HepG2 (cell line): ENCODE results near the gene RRP36. TPM values are rescaled to one million over a fixed set of nuclear protein-coding genes. Genes with fewer than 3 reads are reported as not detected.
A peak's percentile ranks its signal among the peaks of the same experiment; 100 is the strongest.

Experiments used
- FOXJ3 ChIP-seq: sonication (generic); formaldehyde crosslinking; IDR thresholded peaks from 2 replicates; pipeline ENCODE4 v1.4.0; 2020; ENCODE audit warnings: missing genetic modification reagents, mild to moderate bottlenecking, borderline replicate concordance
- GMEB2 ChIP-seq: IDR thresholded peaks from 2 replicates; pipeline ENCODE4 v1.6.1; 2016; ENCODE audit warnings: missing biosample characterization, missing genetic modification reagents, low read depth
- GPN1 ChIP-seq: sonication (generic); formaldehyde crosslinking; IDR thresholded peaks from 2 replicates; pipeline ENCODE4 v1.5.1; 2020; ENCODE audit warnings: missing genetic modification reagents, borderline replicate concordance
- IKZF1 ChIP-seq: fragments of 450-650 bp; IDR thresholded peaks from 2 replicates; pipeline ENCODE4 v1.7.1; 2016
- KAT2B ChIP-seq: fragments of 150-350 bp; IDR thresholded peaks from 2 replicates; pipeline ENCODE4 v1.6.1; 2014; ENCODE audit warnings: low read depth, low read length, borderline replicate concordance
- KLF11 ChIP-seq: IDR thresholded peaks from 2 replicates; pipeline ENCODE4 v1.6.1; 2016; ENCODE audit warnings: missing compliant biosample characterization
- MAFK ChIP-seq, 2 experiments: IDR thresholded peaks in 1 of 2; conservative IDR thresholded peaks in 1 of 2; 2 replicates each; pipeline ENCODE4 v1.6.1; 2011; ENCODE audit warnings: improper control_type of control experiment in 2 of 2, low read length in 2 of 2
- ONECUT2 ChIP-seq: sonication (generic); formaldehyde crosslinking; IDR thresholded peaks from 2 replicates; pipeline ENCODE4 v1.4.0; 2020; ENCODE audit warnings: missing genetic modification reagents
- PAF1 ChIP-seq: IDR thresholded peaks from 2 replicates; pipeline ENCODE4 v1.6.1; 2016; ENCODE audit warnings: missing genetic modification reagents, missing compliant biosample characterization
- PAX8 ChIP-seq: sonication (generic); formaldehyde crosslinking; IDR thresholded peaks from 2 replicates; pipeline ENCODE4 v1.8.0; 2022; ENCODE audit warnings: mild to moderate bottlenecking, missing genetic modification reagents, borderline replicate concordance
- PCBP2 ChIP-seq: fragments of 200-400 bp; formaldehyde crosslinking; optimal IDR thresholded peaks from 2 replicates; pipeline ENCODE3; 2018; ENCODE audit warnings: low read length, low read depth; ENCODE audit not compliant: poor library complexity, severe bottlenecking
- PHF5A ChIP-seq: IDR thresholded peaks from one replicate; pipeline ENCODE4 v1.6.1; 2018; ENCODE audit warnings: low read depth, missing genetic modification reagents; ENCODE audit not compliant: unreplicated experiment
- PLRG1 ChIP-seq: fragments of 450-650 bp; conservative IDR thresholded peaks from 2 replicates; pipeline ENCODE4 v1.6.1; 2016
- POLR2G ChIP-seq: fragments of 200-400 bp; formaldehyde crosslinking; IDR thresholded peaks from 2 replicates; pipeline ENCODE4 v1.6.1; 2018; ENCODE audit warnings: mild to moderate bottlenecking, low read depth, low read length, moderate library complexity
- SP1 ChIP-seq, 2 experiments: fragments of 450-650 bp in 1 of 2; sonication (generic) in 1 of 2; formaldehyde crosslinking in 1 of 2; IDR thresholded peaks; 2 replicates each; pipeline versions ENCODE4 v1.4.0 to v1.6.1; 2016 to 2020; ENCODE audit warnings: missing genetic modification reagents in 1 of 2
- TCF7 ChIP-seq: sonication (generic); IDR thresholded peaks from 2 replicates; pipeline ENCODE4 v1.6.1; 2016; ENCODE audit warnings: antibody characterized with exemption, low read depth
- ZNF18 ChIP-seq: sonication (generic); formaldehyde crosslinking; IDR thresholded peaks from 2 replicates; pipeline ENCODE4 v1.8.0; 2022; ENCODE audit warnings: mild to moderate bottlenecking, missing genetic modification reagents; ENCODE audit not compliant: insufficient replicate concordance
- ZNF572 ChIP-seq: sonication (generic); formaldehyde crosslinking; IDR thresholded peaks from 2 replicates; pipeline ENCODE4 v1.5.1; 2020; ENCODE audit warnings: mild to moderate bottlenecking, missing genetic modification reagents
- ZNF782 ChIP-seq: sonication (generic); formaldehyde crosslinking; IDR thresholded peaks from 2 replicates; pipeline ENCODE4 v1.4.0; 2020; ENCODE audit warnings: missing genetic modification reagents, mild to moderate bottlenecking, borderline replicate concordance
- ZSCAN30 ChIP-seq: sonication (generic); formaldehyde crosslinking; IDR thresholded peaks from 2 replicates; pipeline ENCODE4 v1.5.0; 2020; ENCODE audit warnings: mild to moderate bottlenecking, missing genetic modification reagents
- polyA plus RNA-seq, 8 experiments: library from polyadenylated mRNA; depleted of rRNA in 3 of 8; stranded (reverse) in 7 of 8; unstranded in 1 of 8; fragments of >200 nt; fragmentation: Illumina TruSeq in 4 of 8; extraction: Trizol in 4 of 8; gene quantifications; 2 replicates each; pipeline versions ENCODE4 v1.2.1 to v1.2.3, GENCODE V29; 2011 to 2016; ENCODE audit warnings: low read depth in 4 of 8, missing spikeins in 1 of 8, mixed read lengths in 1 of 8; ENCODE audit not compliant: insufficient read depth in 1 of 8
- total RNA-seq, 5 experiments: library from RNA; depleted of rRNA; stranded (reverse); fragments of >200 nt; fragmentation: Illumina TruSeq; extraction: Trizol; gene quantifications; 2 replicates each; pipeline ENCODE4 v1.2.3, GENCODE V29; 2016; ENCODE audit warnings: low read depth in 1 of 5
- TF ChIP-seq, protein P1 (sequence below): sonication (generic); formaldehyde crosslinking; IDR thresholded peaks from 2 replicates; pipeline ENCODE4 v1.8.0; 2022; ENCODE audit warnings: mild to moderate bottlenecking, missing genetic modification reagents
- TF ChIP-seq, protein P2 (sequence below): sonication (generic); formaldehyde crosslinking; IDR thresholded peaks from 2 replicates; pipeline ENCODE4 v1.8.0; 2022; ENCODE audit warnings: missing genetic modification reagents, mild to moderate bottlenecking, inconsistent platforms, borderline replicate concordance
- TF ChIP-seq, protein P3 (sequence below): sonication (generic); formaldehyde crosslinking; IDR thresholded peaks from 2 replicates; pipeline ENCODE4 v1.4.0; 2020; ENCODE audit warnings: missing genetic modification reagents, borderline replicate concordance

The RRP36 gene
- total and polyA plus RNA-seq, 2 of the 13 experiments (the other 11 are each of a cell fraction or from before 2014, with no cell fraction given) = 29.5 to 144 TPM

DNA sequence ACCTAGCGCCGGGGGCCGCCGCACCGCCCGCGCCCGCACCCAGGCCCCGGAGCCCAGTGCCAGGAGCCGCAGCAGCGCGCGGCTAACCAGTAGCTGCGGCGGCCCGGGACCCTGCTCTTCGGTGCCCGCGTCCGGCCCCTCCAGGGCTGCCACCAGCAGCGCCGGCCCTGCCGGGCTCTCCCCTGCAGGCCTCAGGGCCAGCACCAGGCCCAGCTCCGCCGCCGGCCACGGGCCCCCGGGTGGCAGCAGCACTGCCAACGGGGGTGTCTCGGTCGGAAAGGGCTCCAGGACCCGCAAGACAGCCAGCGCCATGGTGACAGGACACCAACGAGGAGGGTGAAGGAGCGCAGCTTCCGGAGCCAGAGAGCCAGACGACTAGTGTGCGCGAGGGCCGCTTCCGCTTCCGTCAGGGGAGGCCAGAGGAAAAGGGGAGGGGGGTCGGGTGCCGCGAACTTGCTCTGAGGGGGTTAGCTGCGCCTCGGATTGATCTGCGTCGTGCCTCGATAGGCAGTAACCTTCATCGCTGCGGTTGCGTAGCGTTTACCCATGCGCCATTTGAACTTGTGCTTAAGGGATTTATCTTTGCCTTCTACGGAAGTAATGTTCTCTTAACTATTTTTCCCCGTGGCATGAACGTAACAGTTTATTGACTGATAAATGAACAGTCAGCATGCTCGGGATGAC is 42.4 kb upstream of the RRP36 start, which contains the start of gene PEX6 (continued):
- TF ChIP-seq FOXJ3 (CRISPR knock-in tag) (no peak; the same call in 1 of the 2 replicates), PLRG1 (no peak), ONECUT2 (CRISPR knock-in tag) (peak; percentile 70), PAF1 (CRISPR knock-in tag) (no peak), PHF5A (CRISPR knock-in tag) (peak; percentile 91), KLF11 (CRISPR knock-in tag) (peak; percentile 85), MAFK (conservative IDR thresholded peaks at IDR 0.05 in 1 of 2, IDR thresholded peaks at IDR 0.05 in 1 of 2; ENCODE audit: low read length in 2 of 2) (peak; percentile 38 to 72; a peak in 3 of 4 replicates), ZNF572 (no peak; the same call in 1 of the 2 replicates), GMEB2 (CRISPR knock-in tag) (no peak), SP1 (IDR thresholded peaks at IDR 0.05) (no peak), SP1 (CRISPR knock-in tag; IDR thresholded peaks at IDR 0.05) (peak; percentile 32; the same call in 1 of the 2 replicates), ZNF18 (no peak), IKZF1 (no peak), GPN1 (CRISPR knock-in tag) (no peak), ZNF782 (CRISPR knock-in tag) (no peak), ZSCAN30 (CRISPR knock-in tag) (no peak), POLR2G (peak; percentile 97), PAX8 (no peak), PCBP2 (no peak), TCF7 (0 out of 2 replicates have a peak, but pooled peaks have one; percentile 8), KAT2B (no peak)
- TF ChIP-seq, protein P1, sequence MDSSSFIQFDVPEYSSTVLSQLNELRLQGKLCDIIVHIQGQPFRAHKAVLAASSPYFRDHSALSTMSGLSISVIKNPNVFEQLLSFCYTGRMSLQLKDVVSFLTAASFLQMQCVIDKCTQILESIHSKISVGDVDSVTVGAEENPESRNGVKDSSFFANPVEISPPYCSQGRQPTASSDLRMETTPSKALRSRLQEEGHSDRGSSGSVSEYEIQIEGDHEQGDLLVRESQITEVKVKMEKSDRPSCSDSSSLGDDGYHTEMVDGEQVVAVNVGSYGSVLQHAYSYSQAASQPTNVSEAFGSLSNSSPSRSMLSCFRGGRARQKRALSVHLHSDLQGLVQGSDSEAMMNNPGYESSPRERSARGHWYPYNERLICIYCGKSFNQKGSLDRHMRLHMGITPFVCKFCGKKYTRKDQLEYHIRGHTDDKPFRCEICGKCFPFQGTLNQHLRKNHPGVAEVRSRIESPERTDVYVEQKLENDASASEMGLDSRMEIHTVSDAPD (CRISPR knock-in tag) = peak; percentile 32; the same call in 1 of the 2 replicates
- TF ChIP-seq, protein P2, sequence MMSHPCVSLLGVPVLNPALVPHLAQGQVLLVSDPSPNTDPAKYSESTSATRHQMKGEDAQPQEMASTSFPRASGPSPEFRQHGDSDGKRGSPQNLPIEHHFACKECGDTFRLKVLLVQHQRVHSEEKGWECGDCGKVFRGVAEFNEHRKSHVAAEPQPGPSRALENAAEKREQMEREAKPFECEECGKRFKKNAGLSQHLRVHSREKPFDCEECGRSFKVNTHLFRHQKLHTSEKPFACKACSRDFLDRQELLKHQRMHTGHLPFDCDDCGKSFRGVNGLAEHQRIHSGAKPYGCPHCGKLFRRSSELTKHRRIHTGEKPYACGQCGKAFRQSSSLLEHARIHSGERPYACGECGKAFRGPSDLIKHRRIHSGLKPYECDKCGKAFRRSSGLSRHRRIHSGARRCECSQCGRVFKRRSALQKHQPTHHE (CRISPR knock-in tag) = no peak
- TF ChIP-seq, protein P3, sequence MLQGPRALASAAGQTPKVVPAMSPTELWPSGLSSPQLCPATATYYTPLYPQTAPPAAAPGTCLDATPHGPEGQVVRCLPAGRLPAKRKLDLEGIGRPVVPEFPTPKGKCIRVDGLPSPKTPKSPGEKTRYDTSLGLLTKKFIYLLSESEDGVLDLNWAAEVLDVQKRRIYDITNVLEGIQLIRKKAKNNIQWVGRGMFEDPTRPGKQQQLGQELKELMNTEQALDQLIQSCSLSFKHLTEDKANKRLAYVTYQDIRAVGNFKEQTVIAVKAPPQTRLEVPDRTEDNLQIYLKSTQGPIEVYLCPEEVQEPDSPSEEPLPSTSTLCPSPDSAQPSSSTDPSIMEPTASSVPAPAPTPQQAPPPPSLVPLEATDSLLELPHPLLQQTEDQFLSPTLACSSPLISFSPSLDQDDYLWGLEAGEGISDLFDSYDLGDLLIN (CRISPR knock-in tag) = peak; percentile 39; the same call in 1 of the 2 replicates
